Stimulated activated CD4-positive, alpha-beta T cell treated with anti-CD3 and anti-CD28 coated beads, TNF-alpha, amount 100 ng/mL, for 24 hours (primary cell): ENCODE measurements around the gene KYAT1.

Source experiments
- DNase-seq, 3 experiments: peaks; one replicate each; pipeline ENCODE4 v3.0.0-alpha.2; 2020; ENCODE audit warnings: low read depth in 3 of 3

Gene KYAT1

GRCh38 chr9:128881884-128882676 lies at the start of gene KYAT1, which contains the start of gene LRRC8A:
Gene KYAT1 (minus strand): TSS chr9:128881950. CDS start chr9:128845405, 36,545 bp downstream.
Gene LRRC8A (plus strand): TSS chr9:128882133. CDS start chr9:128907165, 25,032 bp downstream.
- DNase-seq: peak; percentile 98 to 99 (median 99)

- DNase-seq: no peak
Observed at GRCh38 chr9:128929560-128929959, 47.8 kb upstream of the KYAT1 start.

DNA sequence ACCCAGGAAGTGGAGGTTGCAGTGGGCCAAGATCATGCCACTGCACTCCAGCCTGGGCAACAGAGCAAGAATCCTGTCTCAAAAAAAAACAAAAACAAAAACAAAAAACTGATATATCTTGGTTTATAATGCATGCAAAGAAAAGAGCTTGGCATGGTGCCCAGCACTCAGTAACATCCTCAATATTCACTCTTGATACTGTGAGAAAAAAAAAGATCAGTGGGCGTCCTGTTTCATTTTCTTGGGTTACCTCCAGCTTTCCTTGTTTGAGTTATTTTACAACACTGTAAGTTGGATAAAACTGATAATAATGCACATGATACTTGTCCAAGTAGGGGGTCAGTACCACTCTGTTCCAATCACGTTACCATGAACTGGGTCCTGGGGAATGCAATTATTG lies 46.9 kb upstream of the KYAT1 start:
- DNase-seq: no peak

DNA sequence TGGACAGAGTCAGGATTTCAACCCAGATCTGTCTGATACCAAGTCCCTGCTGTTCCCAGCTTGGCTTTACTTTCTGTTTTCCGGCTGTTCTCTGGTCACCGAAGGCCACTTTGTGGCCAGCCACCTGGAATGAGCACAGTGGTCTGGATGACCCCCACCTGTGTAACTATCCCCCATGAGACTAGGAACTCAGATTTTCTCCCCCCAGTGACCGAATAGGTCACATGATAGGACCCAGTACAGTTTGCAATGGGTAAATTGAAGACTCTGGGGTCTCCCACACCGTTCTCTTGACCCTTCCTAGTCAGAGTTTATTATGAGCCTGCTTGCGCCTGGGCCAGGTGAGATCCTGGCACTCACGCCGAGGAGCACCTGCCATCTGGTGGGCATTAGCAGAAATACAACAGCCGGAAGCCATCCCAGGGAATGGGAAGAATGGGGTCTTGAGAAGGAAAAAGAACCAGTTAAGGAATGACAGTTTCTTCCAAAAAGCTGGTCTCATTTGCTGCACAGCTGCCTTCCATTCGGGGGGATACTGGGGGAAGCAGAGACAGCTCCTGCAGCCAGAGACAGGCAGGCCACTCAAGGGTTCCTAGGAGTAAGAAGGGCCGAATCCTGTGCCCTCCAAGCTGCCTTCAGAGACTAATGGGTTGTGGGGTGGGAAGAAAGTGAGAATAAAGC lies 46.1 kb upstream of the KYAT1 start:
- peak; percentile 26 to 46 (median 40) for DNase-seq

DNA sequence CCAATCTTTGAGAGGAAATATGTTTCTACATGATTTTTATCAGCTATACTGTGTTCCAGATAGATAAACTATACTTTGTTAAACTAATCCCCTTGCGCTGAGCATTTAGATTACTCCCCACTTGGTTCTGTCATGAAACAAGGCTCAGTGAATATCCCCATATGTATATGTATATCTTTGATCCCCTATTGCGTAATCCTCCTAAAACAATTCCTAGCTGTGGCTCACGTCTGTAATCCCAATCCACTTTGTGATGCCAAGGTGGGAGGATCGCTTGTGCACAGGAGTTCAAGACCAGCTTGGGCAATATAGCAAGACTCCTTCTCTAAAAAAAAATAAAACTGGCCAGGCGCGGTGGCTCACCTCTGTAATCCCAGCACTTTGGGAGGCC lies 41.7 kb upstream of the KYAT1 start:
- DNase-seq: no peak

- no peak for DNase-seq
Observed at GRCh38 chr9:128921881-128922763, 40.4 kb upstream of the KYAT1 start.

DNA sequence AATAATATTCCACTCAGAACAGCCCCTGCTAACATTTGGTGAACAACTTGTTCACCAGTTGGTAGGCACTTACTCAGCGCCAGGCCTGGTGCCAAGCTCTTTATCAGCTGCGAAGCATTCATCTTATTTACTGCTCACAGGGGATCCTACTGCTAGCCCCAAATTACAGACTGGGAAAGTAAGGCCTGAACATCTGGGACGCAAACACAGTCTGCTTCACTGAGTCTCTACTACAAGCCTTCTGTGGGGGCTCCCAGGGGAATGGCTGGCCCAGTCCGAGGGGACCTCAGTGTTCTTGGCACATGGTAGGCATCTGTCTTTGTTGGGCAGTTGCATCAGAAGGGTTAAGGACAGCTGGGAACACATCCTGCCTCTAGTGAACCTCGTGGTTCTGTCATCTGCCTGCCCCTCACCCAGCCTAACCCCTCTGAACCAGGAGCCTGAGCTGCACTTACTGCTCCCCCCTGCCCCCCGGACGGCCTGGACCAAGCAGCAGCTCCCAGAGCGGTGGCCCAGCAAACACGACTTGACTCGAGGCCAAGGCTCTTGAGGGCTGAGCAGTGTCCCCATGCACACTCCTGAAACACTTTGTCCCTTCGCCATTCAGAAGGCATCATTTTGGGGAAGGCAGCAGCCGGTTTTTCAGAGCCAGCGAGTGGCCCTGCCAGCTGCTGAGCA lies 38.8 kb upstream of the KYAT1 start, which contains the start of gene PHYHD1:
PHYHD1 (plus strand) TSS at position 602 of the 678 bp plus-strand sequence. CDS start 1,342 bp downstream, outside the sequence.
- DNase-seq: no peak

GRCh38 chr9:128919402-128920089 lies 37.8 kb upstream of the KYAT1 start:
- no peak for DNase-seq

DNA sequence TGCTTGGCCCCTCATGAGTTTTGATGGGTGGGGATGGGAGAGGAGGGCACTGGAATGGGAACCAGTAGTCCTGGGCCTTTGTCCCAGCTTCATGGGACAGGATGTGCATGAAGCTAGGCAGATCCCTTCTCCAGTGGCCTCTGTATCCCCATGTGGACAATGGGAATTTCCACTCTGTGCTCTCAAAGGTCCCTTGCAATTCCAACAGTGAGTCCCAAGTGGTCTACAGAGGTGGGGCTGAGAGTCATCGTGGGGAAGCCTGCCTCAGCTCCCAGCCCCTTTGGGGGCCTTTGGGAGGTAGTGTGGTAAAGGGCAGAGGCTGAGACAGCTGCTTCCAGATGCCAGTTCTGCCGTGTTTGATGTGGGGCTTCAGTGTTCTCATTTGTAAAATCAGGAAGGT lies 37.2 kb upstream of the KYAT1 start:
- DNase-seq: no peak

DNA sequence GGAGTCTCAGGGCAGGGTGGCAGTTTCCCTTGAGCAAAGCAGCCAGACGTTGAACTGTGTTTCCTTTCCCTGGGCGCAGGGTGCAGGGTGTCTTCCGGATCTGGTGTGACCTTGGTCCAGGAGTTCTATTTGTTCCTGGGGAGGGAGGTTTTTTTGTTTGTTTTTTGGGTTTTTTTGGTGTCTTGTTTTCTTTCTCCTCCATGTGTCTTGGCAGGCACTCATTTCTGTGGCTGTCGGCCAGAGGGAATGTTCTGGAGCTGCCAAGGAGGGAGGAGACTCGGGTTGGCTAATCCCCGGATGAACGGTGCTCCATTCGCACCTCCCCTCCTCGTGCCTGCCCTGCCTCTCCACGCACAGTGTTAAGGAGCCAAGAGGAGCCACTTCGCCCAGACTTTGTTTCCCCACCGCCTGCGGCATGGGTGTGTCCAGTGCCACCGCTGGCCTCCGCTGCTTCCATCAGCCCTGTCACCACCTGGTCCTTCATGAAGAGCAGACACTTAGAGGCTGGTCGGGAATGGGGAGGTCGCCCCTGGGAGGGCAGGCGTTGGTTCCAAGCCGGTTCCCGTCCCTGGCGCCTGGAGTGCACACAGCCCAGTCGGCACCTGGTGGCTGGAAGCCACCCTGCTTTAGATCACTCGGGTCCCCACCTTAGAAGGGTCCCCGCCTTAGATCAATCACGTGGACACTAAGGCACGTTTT lies 35.5 kb upstream of the KYAT1 start:
- no peak for DNase-seq

DNA sequence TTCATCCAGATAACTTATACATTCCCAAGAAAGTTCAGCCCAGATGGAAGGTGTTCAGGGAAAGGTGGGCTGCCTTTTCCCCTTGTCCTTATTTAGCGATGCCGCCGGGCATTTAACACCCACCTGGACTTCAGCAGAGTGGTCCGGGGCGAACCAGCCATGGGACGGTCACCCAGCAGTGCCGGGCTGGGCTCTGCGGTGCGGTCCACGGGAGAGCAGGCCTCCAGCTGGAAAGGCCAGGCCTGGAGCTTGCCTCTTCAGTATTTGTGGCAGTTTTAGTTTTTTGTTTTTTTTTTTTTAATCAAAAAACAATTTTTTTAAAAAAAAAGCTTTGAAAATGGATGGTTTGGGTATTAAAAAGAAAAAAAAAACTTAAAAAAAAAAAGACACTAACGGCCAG lies 35.0 kb upstream of the KYAT1 start:
- no peak for DNase-seq

DNA sequence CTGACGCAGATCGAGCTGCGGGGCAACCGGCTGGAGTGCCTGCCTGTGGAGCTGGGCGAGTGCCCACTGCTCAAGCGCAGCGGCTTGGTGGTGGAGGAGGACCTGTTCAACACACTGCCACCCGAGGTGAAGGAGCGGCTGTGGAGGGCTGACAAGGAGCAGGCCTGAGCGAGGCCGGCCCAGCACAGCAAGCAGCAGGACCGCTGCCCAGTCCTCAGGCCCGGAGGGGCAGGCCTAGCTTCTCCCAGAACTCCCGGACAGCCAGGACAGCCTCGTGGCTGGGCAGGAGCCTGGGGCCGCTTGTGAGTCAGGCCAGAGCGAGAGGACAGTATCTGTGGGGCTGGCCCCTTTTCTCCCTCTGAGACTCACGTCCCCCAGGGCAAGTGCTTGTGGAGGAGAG lies 34.5 kb upstream of the KYAT1 start:
- DNase-seq: no peak

DNA sequence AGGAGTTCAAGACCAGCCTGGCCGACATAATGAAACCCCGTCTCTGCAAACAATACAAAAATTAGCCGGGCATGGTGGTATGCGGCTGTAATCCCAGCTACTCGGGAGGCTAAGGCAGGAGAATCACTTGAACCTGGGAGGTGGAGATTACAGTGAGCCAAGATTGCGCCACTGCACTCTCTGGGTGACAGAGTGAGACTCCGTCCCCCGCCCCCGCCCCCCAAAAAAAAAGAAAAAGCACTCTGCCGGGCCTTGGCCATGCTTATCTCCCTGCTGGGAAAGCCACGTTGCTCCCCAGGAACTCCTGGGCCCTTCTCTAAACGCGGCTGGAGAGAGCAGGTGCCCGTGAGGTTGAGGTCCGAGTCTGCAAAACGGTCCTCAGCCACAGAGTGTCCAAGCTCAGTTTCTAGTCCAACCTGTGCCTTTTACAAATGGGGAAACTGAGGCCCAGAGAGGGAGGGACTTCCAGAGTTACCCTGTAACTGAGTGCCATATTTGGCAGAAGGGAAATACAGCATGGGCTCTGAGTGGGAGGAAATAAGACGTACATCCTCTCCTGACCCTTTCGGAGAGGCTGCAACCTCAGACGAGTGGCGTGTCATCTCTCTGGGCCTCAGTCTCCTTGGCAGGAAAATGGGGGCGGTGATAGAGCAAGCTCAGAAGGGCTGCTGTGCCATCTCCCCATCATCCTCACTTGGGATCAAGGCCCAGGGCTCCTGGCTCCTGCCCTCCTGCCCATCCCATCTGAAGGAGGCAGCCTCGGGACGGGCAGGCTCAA lies 32.4 kb upstream of the KYAT1 start:
- DNase-seq: no peak

GRCh38 chr9:128913048-128913900 lies 31.5 kb upstream of the KYAT1 start:
- DNase-seq: no peak

DNA sequence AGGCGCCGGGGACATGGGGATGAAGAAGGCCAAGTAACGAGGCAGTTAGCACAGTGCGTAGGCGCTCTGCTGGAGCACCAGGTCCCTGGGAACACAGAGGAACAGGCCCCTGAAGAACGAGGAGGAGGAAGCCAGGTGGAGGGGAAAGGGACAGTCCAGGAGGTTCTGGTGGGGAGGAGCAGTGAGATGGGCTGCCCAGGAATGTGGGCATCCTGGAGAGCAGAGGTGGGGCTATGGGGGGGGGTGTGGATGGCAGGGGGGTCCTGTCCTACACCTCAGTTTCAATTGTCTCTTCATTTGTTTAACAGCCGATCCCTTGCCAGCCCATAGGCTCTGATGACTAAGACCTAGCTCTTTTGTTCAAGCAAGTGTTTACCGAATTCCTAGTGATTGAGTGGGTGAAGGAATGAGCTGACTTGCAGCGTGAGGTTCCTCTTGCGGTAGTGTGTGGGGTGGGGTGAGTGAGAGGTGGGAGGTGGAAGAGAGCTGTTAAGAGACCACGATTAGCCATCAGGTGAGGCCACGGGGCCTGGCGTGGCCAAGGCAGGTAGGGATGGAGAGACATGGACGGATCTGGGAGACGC lies 30.6 kb upstream of the KYAT1 start:
- DNase-seq: no peak

DNA sequence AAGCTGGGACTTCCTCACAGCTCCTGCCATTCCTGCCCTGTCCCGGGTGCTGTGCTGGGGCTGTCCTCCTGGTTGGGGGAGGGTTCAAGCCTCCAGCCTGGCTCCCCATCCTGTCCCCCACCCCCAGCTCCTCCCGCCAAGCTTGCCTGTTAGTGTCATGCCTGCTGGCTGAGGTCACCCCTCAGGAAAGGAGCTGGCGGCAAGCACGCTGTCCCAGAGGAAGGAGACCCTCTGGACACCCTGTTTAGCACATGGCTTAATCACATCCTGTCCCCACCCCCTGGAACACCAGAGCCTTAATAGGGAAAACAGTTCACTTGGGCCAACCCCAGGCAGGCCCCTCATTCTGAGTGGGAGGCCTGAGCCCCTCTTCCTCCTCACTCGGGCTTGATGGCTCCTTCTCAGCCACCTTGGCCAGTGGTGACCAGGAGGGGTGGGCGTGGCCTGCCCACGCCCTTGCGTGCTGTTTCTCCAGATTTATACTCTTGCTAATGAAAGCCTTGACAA lies 29.8 kb upstream of the KYAT1 start:
- DNase-seq: no peak

DNA sequence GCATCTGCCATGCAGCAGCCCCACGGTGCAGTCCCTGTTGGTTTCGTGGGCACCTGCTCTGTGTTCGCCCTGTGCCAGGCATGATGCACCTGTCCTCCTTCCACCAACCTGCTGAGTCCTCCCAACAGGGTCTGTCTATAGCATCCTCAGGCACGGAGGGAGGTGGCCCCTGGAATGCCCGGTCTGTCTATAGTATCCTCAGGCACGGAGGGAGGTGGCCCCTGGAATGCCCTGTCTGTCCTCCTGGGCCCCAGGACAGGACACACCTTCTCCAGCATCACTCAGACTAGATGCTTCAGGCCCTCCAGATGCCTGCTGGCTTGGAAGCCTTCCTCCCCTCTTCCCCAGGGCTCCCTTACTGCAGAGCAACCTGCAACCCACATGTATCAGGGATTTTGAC lies 29.2 kb upstream of the KYAT1 start:
- DNase-seq: no peak

- DNase-seq: no peak
Observed at GRCh38 chr9:128909859-128910258, 28.1 kb upstream of the KYAT1 start.
